NCI-H446 (cell line): ENCODE data around the gene MISP.

ENCODE experiments used
- DNase-seq, 2 experiments: peaks; one replicate each; lab custom pipeline; 2025; lab: John Stamatoyannopoulos, UW

The MISP gene

GRCh38 chr19:772730-773436, 22.0 kb downstream of the MISP start:
- DNase-seq = no peak

GRCh38 chr19:776549-776948, 25.6 kb downstream of the MISP start:
- no peak for DNase-seq

DNA sequence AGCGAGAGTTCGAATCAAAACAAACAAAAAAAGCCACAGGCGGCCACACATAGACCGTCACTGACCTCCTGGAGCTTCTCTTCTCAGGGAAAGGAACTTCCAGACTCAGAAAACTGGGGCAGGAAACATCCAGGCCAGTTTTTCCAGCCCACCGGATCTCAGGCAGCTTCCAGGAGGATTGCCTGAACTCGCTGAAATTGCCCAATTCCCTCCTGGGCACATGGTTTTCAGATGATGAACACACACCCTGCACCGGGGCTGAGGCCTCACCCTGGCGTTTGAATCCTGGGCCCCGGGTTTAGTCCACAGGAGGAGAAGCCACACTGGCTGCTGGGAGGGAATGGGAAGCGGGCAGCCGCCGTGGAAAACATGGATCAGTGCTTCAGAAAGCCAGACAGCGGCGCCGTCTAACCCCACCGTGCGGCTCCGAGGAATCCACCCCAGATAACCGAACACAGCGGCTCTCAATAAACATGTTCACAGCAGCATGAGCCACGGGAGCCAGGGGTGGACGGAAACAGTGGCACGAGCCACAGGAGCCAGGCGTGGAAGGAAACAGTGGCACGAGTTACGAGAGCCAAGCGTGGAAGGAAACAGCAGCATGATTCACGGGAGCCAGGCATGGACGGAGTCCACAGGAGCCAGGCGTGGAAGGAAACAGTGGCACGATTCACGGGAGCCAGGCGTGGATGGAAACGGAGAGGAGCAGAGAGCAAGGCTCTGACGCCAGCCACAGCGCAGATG, 28.2 kb downstream of the MISP start:
- peak in 1 of 2 experiments; percentile 38 for DNase-seq

GRCh38 chr19:780935-781334, 30.0 kb downstream of the MISP start:
- DNase-seq = no peak

- DNase-seq = no peak
Observed at GRCh38 chr19:781800-782184, 30.9 kb downstream of the MISP start.

GRCh38 chr19:782185-782877, 31.4 kb downstream of the MISP start:
- no peak for DNase-seq

- DNase-seq = no peak
Observed at GRCh38 chr19:782878-783668, 32.2 kb downstream of the MISP start.

GRCh38 chr19:784541-784940, 33.6 kb downstream of the MISP start:
- DNase-seq = no peak

GRCh38 chr19:787536-787935, 36.6 kb downstream of the MISP start:
- no peak for DNase-seq

GRCh38 chr19:788686-788982, 37.7 kb downstream of the MISP start:
- DNase-seq = no peak

DNA sequence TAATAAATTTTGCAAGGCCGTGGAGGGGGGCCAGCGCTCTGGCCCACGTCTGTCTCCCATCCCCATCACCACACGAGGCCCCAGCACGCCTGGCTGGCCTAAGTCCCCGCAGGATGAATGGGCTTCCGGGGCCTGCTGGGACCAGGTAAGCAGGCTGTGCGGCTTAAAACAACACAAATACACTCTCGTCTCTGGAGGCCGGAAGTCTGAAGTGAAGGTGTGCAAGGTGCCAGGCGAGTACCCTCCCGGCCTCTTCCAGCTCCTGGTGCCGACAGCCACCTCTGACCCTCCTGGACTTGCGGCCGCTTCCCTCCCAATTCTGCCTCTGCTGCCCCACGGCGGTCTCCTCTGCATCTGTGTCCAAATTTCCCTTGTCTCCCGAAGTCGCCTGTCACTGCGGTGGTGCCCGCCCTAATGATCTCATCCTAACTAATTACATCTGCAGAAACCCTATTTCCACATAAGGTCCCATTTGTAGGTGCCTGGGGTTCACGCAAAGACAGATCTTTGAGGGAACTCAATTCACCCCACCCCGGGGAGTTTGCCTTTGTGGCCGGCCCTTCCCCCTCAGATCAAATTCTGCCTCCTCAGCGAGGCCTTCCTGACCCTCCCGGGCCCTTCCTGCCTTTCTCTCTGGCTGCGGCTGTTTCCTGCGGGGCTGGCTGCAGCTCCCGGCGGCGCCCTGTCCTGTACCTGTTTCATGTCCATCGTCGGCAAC, 38.2 kb downstream of the MISP start:
- DNase-seq = no peak

- DNase-seq = no peak
Observed at GRCh38 chr19:789701-790060, 38.8 kb downstream of the MISP start.

DNA sequence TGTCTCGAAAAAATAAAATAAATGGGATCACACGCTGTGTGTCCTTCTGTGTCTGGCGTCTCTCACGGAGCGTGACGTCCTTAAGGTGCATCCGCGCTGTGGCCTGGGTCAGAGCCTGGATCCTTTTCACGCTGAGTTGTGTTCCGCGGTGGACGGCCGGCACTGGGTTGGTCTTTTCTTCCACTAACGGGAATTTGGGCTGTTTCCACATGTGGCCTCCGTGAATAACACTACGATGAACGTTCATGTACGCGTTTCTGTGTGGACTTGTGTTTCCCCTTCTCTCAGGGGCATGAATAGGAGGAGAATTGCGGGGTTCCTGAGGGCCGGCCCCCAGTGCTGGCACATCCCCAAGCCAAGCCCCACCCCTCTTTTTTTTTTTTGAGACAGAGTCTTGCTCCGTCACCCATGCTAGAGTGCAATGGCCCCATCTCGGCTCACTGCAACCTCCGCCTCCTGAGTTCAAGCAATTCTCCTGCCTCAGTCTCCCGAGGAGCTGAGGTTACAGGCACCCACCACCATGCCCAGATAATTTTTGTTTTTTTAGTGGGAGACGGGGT, 40.2 kb downstream of the MISP start:
- DNase-seq = no peak

DNA sequence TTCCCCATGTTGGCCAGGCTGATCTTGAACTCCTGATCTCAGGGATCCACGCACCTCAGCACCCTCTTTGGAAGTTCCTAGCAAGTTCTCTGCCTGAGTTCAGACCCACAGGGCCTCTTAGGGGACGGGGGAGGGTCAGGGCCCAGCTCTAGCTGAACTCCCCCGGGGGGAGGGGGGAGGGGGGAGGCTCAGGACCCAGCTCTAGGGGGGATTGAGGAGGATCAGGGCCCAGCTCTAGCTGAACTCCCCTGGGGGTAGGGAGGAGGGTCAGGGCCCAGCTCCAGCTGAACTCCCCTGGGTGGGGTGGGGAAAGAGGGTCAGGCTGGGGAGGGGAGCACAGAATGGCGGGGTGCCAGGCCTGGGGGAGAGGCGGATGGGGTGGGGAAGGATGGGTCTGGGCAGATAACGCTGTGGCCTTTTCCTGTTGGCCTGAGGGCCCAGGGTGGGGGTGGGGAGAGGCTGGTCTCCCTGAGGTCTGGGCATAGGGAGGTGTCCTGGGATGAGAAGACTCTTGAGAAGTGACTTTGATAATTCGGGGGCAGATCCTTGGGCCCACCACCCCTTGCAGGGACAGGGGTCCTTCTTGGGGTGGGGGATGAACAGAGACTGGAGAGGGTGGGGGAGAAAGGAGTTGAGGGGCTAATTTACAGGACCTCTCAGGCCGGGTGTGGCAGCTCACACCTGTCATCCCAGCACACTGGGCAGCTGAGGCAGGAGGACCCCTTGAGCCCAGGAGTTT, 40.8 kb downstream of the MISP start:
- DNase-seq = no peak

DNA sequence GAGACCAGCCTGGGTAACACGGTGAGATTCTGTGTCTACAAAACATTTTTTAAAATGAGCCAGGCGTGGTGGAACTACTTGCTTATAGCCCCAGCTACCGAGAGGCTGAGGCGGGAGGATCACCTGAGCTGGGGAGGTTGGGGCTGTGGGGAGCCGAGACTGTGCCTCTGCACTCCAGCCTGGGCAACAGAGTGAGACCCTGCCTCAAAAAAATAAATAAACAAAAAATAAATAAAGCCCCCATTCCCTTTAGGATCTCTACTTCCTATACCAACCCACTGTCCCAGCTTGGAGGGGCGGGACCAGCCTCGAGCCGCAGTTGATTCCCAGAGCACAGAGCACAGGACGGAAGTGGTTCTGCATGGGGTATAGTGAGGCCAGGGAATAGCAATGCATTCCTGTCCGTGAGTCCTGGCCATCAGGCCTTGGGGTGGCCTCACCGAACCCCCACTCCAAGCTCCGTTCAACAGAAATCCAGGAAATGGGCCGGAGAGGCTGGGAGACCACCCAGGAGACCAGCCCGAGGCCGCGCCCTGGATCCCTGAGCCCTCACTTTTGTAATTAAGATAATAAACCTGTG, 41.5 kb downstream of the MISP start:
- DNase-seq = no peak

- DNase-seq = no peak
Observed at GRCh38 chr19:793806-794205, 42.9 kb downstream of the MISP start.

- no peak for DNase-seq
Observed at GRCh38 chr19:795073-795611, 44.2 kb downstream of the MISP start.

DNA sequence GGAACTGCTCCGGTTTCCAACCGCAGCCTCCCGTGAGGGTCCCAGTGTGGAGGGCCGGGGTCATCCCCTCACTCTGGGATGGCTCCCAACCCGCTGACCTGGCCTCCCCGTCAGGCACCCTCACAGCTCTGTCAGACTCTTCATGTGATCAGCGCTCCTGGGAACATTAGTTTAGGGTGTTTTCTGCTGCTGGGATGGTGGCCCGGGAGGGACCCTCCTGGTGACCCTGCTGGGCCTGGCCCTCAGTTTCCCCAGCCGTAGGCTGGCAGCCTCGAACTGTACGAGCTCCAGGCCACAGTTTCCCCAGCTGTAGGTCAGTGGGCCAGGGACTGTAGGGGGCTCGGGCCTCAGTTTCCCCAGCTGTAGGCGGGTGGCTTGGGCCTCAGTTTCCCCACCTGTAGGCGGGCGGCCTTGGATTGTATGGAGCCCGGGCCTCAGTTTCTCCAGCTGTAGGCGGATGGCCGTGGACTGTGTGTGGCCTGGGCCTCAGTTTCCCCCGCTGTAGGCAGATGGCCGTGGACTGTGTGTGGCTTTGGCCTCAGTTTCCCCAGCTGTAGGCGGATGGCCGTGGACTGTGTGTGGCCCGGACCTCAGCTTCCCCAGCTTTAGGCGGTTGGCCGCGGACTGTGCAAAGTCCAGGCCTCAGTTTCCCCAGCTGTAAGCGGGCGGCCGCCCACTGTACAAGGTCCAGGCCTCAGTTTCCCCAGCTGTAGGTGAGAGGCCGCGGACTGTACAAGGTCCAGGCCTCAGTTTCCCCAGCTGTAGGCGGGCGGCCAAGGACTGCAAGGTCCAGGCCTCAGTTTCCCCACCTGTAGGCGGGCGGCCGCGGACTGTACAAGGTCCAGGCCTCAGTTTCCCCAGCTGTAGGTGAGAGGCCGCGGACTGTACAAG, 45.0 kb downstream of the MISP start:
- no peak for DNase-seq
